Caki2 (cell line): ENCODE results near the gene NVL. TPM values are rescaled to one million over a fixed set of nuclear protein-coding genes. Genes with fewer than 3 reads are reported as not detected.

Experiments
- DNase-seq: peaks from one replicate; pipeline ENCODE4 v3.0.0-alpha.2; 2015; ENCODE audit warnings: low read depth
- in situ Hi-C: cut with HindIII; loops from 2 replicates; pipeline ENCODE4 v1.10.0; 2016; ENCODE audit warnings: low sequenced_read_pairs, low pct_unique_long_range_greater_than_20kb, mixed read lengths
- total RNA-seq: library from RNA; depleted of rRNA; stranded (reverse); fragments of >200 nt; shearing (Covaris generic); gene quantifications from 2 replicates; pipeline ENCODE4 v1.2.3, GENCODE V29; 2014; ENCODE audit warnings: low replicate concordance

The NVL gene
- total RNA-seq, 1 experiment from 2014 or later, result 16.7 TPM

GRCh38 chr1:224300346-224300745 lies 29.6 kb downstream of the NVL start:
- peak; percentile 27 for DNase-seq
- in situ Hi-C loops, result no loop called here

- DNase-seq, result no peak
- in situ Hi-C loops, result no loop called here
Observed at GRCh38 chr1:224298346-224299330, 31.3 kb downstream of the NVL start.

- no peak for DNase-seq
- in situ Hi-C loops, result no loop called here
Observed at GRCh38 chr1:224294775-224295174, 35.2 kb downstream of the NVL start.

GRCh38 chr1:224292419-224292818 lies 37.6 kb downstream of the NVL start:
- in situ Hi-C loops, result no loop called here

GRCh38 chr1:224289396-224289795 lies 40.6 kb downstream of the NVL start:
- in situ Hi-C loops, result no loop called here
- no peak for DNase-seq

More at GRCh38 chr1:224292419-224292818, 37.6 kb downstream of the NVL start:
- DNase-seq, result no peak

- no peak for DNase-seq
- in situ Hi-C loops, result no loop called here
Observed at GRCh38 chr1:224287714-224288113, 42.3 kb downstream of the NVL start.

- DNase-seq, result no peak
- in situ Hi-C loops, result no loop called here
Observed at GRCh38 chr1:224282140-224282539, 47.8 kb downstream of the NVL start.

GRCh38 chr1:224276771-224277487 lies 53.0 kb downstream of the NVL start:
- in situ Hi-C loops, result no loop called here
- DNase-seq, result no peak

- in situ Hi-C loops, result loop anchor here (25.0 kb wide), 1 partner anchor 113 kb away; no protein-coding TSS in a partner anchor
Observed at GRCh38 chr1:224274970-224275626, 54.9 kb downstream of the NVL start.

GRCh38 chr1:224273641-224274040 lies 56.3 kb downstream of the NVL start:
- DNase-seq, result peak; percentile 40
- in situ Hi-C loops, result loop anchor here (25.0 kb wide), 1 partner anchor 111 kb away; no protein-coding TSS in a partner anchor

More at GRCh38 chr1:224274970-224275626, 54.9 kb downstream of the NVL start:
- DNase-seq, result no peak

GRCh38 chr1:224271106-224271505 lies 58.9 kb downstream of the NVL start:
- in situ Hi-C loops, result loop anchor here (25.0 kb wide), 1 partner anchor 109 kb away; no protein-coding TSS in a partner anchor
- DNase-seq, result no peak

- in situ Hi-C loops, result loop anchor here (25.0 kb wide), 1 partner anchor 106 kb away; no protein-coding TSS in a partner anchor
- no peak for DNase-seq
Observed at GRCh38 chr1:224267925-224268324, 62.0 kb downstream of the NVL start.

GRCh38 chr1:224266915-224267856 lies 62.8 kb downstream of the NVL start:
- DNase-seq, result no peak
- in situ Hi-C loops, result loop anchor here (25.0 kb wide), 1 partner anchor 105 kb away; no protein-coding TSS in a partner anchor

- in situ Hi-C loops, result loop anchor here (25.0 kb wide), 1 partner anchor 104 kb away; no protein-coding TSS in a partner anchor
- DNase-seq, result no peak
Observed at GRCh38 chr1:224266105-224266914, 63.7 kb downstream of the NVL start.

- in situ Hi-C loops, result loop anchor here (25.0 kb wide), 1 partner anchor 102 kb away; no protein-coding TSS in a partner anchor
- DNase-seq, result no peak
Observed at GRCh38 chr1:224264321-224264720, 65.7 kb downstream of the NVL start.

GRCh38 chr1:224262373-224263054 lies 67.5 kb downstream of the NVL start:
- in situ Hi-C loops, result loop anchor here (25.0 kb wide), 1 partner anchor 100 kb away; no protein-coding TSS in a partner anchor
- DNase-seq, result no peak
